GM18499 (cell line): ENCODE data around the gene MRPL16.

Experiments used
- ATAC-seq: cut with Tn5 transposase; IDR thresholded peaks from one replicate; pipeline ENCODE4 v1.9.1; 2021; ENCODE audit warnings: moderate number of reproducible peaks; ENCODE audit not compliant: insufficient read depth, unreplicated experiment

MRPL16 gene

DNA sequence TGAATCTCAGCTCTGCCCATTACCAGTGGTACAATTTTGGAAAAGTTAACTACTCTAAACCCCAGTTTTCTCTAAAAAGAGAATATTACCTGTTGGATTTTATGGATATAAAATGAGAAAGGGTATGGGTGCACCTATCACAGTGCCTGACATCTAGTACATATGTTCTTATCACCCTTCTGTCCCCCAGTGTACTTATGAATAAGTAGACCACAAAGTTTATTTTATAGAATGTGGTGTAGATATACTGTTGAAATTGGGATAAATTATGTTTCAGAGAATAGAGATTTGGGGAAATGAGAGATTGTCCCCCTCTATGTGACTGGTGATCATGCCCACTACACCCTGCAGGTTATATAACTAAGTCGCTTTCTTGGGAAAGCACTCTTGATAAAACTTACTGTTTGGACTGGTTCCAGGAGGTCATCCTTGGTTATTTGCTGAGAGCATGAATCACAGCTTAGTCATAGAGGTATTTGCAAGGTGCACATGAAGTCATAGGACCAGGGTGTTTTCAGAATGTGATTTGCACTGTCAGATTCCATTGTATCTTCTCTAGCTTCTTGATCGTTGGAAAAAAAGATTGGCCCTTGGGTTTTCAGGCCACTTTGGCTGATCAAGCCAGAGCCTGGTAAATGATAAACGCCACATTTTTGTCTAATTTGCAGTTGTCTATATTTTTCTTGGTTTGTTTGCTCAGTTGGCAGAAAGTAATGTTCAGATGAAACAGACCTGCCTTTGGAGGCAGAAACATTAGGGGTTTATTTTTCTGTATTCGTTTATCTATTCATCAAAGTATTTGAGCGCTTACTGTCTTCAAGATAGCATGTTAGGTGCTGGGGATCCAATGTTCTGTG is 34.1 kb downstream of the MRPL16 start:
- ATAC-seq = no peak

DNA sequence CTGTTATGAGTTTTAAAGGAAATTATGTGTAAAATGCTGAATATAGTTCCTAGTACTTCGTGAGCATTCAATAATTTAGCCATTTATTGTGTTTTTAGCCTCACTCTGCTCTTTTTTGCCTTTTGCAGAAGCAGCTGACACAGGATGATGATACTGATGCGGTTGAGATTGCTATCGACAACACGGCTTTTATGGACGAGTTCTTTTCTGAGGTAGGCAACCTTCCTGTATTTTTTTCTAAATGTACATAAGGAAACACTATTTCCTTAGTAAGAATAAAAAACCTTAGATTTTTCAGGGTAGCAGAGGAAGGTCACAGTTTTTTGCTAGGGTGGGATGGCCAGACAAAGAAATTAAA is 37.5 kb downstream of the MRPL16 start:
- no peak for ATAC-seq

DNA sequence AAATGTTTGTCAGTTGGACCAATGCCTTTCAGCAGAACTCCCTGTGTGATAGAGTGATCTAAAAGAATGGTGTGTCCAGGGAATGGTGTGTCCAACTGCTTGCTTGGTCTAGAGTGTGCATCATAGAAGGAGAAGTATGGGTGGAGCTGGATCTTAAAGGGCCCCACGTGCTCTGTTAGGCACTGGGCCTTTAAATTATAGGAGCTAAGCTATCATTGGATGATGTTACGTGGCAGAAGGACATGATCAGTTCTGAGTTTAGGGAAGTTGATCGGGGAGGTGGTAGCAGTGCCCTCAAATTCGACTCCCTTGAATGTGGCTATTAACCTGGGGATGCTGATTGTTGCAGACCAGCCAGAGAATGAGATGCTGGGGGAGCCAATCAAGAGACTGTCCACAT is 39.0 kb downstream of the MRPL16 start:
- no peak for ATAC-seq

DNA sequence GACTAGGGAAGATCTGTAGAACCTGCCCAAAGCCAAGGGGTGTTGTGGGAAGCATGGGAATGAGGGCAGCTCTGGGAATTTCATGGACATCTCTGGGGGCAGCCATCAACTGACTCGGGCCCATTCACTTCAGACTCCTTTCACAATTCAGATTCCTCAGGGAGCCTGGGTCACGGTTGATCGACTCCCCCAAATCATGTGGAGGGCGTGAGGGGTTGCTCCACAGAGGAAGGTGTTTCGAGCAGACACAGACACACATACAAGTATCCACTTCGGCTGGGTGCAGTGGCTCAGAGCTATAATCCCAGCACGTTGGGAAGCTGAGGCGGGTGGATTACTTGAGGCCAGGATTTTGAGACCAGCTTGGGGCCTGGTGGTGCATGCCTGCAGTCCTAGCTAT is 39.7 kb downstream of the MRPL16 start:
- no peak for ATAC-seq

DNA sequence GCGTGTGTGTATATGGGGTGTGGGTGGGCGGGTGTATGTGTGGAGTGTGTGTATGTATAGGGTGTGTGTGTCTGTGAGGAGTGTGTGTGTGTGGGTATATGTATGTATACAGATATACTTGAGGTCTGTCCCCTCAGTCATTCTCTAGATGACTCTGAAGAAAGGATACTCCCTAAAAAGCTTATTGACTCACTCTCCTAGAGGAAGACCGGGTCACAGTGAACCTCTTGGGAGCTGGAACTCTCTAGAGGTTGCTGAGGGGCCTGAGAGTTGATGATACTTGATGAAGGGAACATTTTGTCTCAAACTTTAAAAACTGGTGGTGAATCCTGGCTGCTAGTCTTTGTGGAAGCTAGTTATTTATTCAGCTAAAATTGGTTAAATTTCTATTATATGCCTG is 40.3 kb downstream of the MRPL16 start:
- no peak for ATAC-seq

DNA sequence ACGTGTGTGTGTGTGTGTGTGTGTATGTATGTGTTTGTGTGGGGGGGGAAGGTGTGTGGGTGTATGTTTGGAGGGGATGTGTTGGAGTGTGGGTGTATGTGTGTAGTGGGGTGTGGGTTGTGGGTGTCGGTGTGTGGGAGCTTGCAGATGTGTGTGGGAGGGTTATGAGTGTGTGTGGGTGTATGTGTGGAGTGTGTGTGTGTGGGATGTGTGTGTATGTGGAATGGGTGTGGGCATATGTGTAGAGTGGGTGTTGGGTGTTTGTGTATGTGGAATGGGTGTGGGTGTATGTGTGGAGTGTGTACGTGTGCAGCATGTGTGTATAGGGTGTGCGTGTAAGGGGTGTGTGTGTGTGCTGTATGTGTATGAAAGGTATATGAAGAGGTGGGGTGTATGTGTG is 40.8 kb downstream of the MRPL16 start:
- ATAC-seq = no peak

DNA sequence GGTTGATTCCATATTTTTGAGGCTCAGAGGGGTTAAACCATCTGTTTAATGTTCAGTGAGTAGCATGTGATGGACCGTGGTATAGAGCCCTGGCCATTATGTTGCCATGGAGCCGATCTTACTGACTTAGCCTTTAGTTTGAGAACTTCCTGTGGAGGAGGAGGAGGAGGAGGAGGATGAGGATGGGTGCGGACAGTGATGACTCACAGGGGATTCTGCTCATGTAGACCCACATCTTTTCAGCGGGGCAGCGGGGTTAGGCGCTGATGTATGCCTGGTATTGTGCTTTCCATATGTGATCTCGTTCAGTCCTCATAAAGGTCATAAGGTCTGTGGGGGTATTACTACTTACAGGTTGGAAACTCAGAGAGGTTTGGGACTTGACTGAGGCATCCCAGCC is 41.5 kb downstream of the MRPL16 start:
- no peak for ATAC-seq

DNA sequence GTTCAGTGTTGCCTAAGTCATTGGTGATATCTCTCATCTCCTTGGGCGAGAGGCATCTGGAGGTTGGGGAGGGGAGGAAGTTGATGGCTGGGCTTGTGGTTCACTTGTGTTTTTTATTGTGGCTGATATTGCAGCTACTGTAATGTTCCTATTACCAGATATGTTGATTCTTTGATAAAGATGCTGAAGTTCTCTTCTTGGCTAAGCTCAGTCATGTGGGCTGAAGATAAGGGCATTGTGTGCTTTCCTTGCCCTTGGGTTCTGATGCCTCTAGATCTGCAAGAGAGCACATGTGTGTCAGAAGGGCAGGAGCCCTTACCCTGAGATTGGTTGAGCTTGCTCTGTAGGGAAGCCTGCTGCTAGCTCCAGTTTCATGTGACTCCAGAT is 43.4 kb downstream of the MRPL16 start:
- no peak for ATAC-seq

DNA sequence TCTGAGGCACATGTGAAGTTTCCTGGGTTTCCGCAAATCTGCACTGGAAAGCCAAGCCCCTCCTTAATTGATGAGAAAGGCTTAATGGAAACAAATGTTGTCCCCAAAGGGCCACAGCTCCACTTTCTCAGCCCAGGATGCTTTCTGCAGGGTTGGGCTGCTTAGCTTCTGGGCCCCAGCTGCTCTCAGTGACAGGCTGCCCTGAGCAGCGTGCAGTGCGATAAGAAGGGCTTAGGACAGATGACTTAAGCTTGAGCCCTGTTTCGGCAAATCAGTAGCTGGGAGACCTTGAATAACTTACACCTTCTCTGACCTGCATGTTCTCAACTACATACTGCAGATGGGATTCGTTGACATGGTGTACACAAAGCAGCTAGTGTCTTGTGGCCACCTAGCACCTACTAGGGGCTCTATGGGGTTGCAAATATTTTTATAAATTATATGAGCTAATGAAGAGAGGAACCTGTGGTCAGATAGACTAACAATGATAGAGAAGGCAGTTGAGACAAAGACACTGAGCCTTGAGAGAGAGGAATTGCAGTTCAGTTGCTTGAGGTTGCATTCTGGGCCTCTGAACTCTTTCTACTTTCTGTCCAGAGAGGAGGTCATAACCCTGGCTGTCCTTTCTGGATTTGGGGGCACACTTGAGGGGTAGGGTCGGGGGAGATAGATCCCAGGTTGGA is 43.9 kb downstream of the MRPL16 start:
- no peak for ATAC-seq

DNA sequence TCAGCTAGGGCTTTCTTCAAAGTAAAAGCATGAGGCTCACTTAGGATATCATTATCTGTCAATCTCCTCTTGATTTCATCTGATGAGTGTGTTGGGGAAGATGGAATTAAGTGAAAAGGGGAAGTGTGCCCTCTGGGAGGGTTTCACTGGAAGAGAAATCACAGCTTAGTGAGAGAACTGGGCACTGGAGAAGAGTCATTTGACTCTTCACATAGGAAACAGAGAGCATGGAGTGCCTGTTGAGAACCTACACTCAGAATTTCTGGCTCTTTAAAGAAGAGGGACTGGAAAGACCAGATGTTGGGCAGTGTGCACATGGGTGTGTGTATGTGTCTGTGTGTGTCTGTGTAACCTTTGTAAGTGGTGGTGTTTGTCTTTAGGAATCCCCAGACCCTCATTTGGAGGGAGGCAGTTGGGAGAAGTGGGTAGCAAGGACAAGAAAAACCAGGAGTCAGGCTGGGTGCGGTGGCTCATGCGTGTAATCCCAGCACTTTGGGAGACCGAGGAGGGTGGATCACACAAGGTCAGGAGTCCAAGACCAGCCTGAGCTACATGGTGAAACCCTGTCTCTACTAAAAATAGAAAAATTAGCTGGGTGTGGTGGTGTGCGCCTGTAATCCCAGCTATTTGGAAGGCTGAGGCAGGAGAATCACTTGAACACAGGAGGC is 45.4 kb downstream of the MRPL16 start:
- no peak for ATAC-seq

DNA sequence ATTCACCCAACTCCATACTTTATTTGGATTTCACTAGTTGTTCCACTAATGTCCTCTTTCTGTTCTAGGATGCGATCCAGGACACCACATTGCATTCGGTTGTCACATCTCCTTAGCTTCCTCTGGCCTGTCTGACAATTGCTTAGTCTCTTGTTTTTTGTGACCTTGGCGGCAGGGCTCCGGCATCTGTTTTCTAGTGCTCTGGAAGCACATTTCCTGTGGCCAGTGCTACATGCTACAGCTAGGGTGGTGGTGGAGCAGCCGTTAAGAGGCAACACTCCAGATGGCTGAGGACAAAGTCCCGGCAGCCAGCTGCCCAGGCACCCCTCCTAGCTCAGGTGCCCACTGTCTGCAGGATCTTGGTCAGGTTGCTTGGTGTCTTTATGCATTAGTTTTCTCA is 48.6 kb downstream of the MRPL16 start:
- ATAC-seq = no peak

DNA sequence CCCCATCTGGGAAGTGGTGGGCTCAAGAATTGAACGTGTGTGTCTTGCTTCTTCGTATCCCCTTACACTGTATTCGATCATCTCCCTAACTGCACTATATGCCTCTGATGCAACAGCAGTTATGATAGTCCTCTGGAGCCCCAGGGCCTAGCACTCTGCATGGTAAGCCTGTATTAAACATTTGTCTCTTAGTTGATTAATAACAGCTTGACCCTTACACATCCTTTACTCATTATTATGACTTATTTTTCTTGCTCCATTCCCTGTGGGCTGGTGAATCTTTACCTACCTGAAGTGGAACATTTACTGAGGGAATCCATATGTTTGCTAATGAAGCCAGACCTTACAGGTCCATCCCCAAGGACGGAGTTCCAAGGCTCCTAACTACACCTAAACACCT is 49.8 kb downstream of the MRPL16 start:
- no peak for ATAC-seq

DNA sequence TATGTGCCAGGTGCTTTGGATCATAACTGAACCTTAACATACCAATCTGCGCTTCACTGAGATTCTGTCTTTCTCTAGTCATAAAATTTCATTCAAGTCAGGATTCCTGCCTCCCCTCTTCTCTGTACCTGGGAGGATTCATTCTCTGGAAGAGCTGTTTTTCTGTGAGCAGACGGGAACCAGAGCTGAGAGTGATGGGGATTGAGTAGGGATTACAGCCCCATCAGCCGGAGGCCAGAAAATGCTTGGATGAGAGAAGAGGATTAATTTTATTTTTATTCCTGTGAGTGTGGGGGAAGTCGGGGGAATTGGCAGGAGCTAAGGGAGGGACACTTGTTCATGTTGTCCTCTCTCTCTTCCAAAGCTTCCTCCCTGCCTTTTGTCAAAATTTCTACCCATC is 50.7 kb downstream of the MRPL16 start:
- ATAC-seq = no peak

DNA sequence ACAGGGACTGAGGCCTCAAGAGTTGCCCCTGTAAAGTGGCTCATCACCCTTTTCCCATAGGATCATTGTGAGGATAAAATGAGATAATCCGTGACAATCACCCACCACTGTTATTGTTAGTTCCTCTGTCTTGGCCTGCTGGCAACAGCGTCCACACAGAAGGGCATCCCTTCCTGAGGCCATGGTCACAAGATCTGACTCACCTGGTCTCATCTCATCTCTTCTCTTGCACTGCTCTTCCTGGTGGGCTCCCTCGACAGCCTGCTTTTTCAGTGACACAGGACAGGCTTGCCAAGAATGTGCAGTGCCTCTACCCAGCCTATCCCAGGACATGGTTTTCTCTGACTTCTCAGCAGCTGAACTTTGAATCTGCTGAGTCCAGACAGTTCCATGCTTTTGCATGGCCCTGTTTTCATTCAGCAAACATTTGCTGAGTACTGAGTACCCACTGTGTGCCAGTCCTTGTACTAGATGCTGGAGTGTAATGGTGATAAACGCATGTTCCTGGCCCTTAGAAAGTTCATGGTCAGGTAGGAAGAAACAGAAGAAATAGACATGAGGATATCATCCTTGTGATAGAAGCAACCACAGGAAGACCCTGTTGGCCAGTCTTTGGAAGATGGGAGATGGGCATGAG is 52.1 kb downstream of the MRPL16 start:
- ATAC-seq = no peak

DNA sequence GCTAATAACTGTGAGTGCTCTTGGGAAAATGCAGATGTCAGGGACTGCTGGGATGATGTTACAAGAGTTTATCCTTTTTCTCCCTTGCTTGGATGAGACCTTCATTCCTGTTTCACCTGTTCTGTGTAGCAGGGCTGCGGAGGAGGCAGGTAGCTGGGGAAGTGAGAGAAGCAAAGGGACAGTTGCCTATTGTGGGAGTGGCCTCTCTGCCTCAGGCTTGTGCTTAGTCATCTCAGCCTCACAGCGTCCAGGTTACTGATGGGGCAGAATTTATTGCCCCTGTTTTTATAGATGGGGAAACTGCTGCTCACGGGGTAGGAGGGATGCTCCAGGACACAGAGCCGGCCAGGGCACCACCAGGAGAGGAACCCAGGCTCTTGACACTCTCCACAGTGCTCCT is 53.7 kb downstream of the MRPL16 start:
- no peak for ATAC-seq

DNA sequence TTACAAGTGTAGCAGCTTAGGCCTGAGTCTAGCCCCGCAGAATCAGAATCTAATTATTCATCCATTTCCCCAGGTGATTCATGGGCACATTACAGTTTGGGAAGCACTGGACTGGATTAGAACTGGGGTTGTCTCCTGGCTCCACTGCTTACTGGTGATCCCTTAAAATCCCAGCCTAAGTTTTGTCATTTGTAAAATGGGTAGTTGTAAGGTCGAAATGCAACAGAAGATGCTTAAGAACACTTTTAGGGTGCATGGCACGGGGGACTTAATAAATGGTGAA is 54.1 kb downstream of the MRPL16 start:
- no peak for ATAC-seq
